Liver (tissue), 9 donors: Measurements from ENCODE around the gene TUBGCP2. TPM values are rescaled to one million over a fixed set of nuclear protein-coding genes. Genes with fewer than 3 reads are reported as not detected.

ENCODE experiments used
- DNase-seq: peaks from one replicate; pipeline ENCODE4 v3.0.0-alpha.2; 2017; ENCODE audit warnings: low spot score
- H3K27ac ChIP-seq, 2 donors: one replicate each; pipeline ENCODE4 v1.7.0; 2013; ENCODE audit warnings: inconsistent platforms in 2 of 2, low read length in 2 of 2, control low read depth in 1 of 2, low read depth in 1 of 2, mild to moderate bottlenecking in 1 of 2
- H3K27me3 ChIP-seq, 4 donors: one replicate each; pipeline versions ENCODE4 v1.6.1 to v1.7.0; 2013; ENCODE audit warnings: low read length in 3 of 4, inconsistent platforms in 1 of 4, mild to moderate bottlenecking in 1 of 4, moderate library complexity in 1 of 4; ENCODE audit not compliant: control insufficient read depth in 4 of 4, insufficient read depth in 4 of 4
- H3K36me3 ChIP-seq, 4 donors: one replicate each; pipeline versions ENCODE4 v1.6.1 to v1.7.0; 2013; ENCODE audit warnings: low read length in 3 of 4, mild to moderate bottlenecking in 3 of 4, low read depth in 1 of 4, moderate library complexity in 1 of 4; ENCODE audit not compliant: control insufficient read depth in 4 of 4, insufficient read depth in 3 of 4
- H3K4me1 ChIP-seq, 4 donors: one replicate each; pipeline versions ENCODE4 v1.6.1 to v1.7.0; 2013; ENCODE audit warnings: low read length in 3 of 4, mild to moderate bottlenecking in 3 of 4, moderate library complexity in 1 of 4; ENCODE audit not compliant: control insufficient read depth in 4 of 4, insufficient read depth in 4 of 4
- H3K4me3 ChIP-seq, 3 donors: one replicate each; pipeline versions ENCODE4 v1.6.1 to v1.7.0; 2013; ENCODE audit warnings: low read length in 3 of 3, control low read depth in 1 of 3, low read depth in 1 of 3, mild to moderate bottlenecking in 1 of 3
- H3K9ac ChIP-seq, 2 donors: one replicate each; pipeline ENCODE4 v1.7.0; 2013; ENCODE audit warnings: low read length in 2 of 2, mild to moderate bottlenecking in 2 of 2, moderate library complexity in 2 of 2, control low read depth in 1 of 2, low read depth in 1 of 2
- H3K9me3 ChIP-seq, 4 donors: one replicate each; pipeline versions ENCODE4 v1.6.1 to v1.7.0; 2013; ENCODE audit warnings: low read length in 3 of 4; ENCODE audit not compliant: control insufficient read depth in 4 of 4
- CTCF ChIP-seq: fragments of 150-350 bp; IDR thresholded peaks from 2 replicates; pipeline ENCODE4 v1.5.1; 2017; ENCODE audit warnings: improper control_type of control experiment, low read depth, low read length; ENCODE audit not compliant: missing input control
- FOXA1 ChIP-seq: IDR thresholded peaks from 2 replicates; pipeline ENCODE4 v1.6.1; 2016; ENCODE audit warnings: antibody characterized with exemption
- FOXA2 ChIP-seq: IDR thresholded peaks from 2 replicates; pipeline ENCODE4 v1.6.1; 2016; ENCODE audit warnings: antibody characterized with exemption
- GABPA ChIP-seq, 2 donors: IDR thresholded peaks in 1 of 2; conservative IDR thresholded peaks in 1 of 2; 2 replicates each; pipeline ENCODE4 v1.6.1; 2016; ENCODE audit warnings: antibody characterized with exemption in 2 of 2, mild to moderate bottlenecking in 1 of 2, moderate library complexity in 1 of 2
- HNF4A ChIP-seq, 2 donors: conservative IDR thresholded peaks; 2 replicates each; pipeline ENCODE4 v1.6.1; 2016; ENCODE audit warnings: antibody characterized with exemption in 2 of 2, mild to moderate bottlenecking in 2 of 2
- HNF4G ChIP-seq: IDR thresholded peaks from 2 replicates; pipeline ENCODE4 v1.6.1; 2016; ENCODE audit warnings: antibody characterized with exemption
- JUND ChIP-seq, 2 donors: IDR thresholded peaks; 2 replicates each; pipeline ENCODE4 v1.6.1; 2016; ENCODE audit warnings: antibody characterized with exemption in 2 of 2
- MAX ChIP-seq: IDR thresholded peaks from 2 replicates; pipeline ENCODE4 v1.6.1; 2016; ENCODE audit warnings: antibody characterized with exemption
- NR2F2 ChIP-seq: IDR thresholded peaks from 2 replicates; pipeline ENCODE4 v1.6.1; 2016; ENCODE audit warnings: antibody characterized with exemption
- RAD21 ChIP-seq, 2 donors: IDR thresholded peaks; 2 replicates each; pipeline ENCODE4 v1.6.1; 2016; ENCODE audit warnings: antibody characterized with exemption in 2 of 2, mild to moderate bottlenecking in 2 of 2
- RXRA ChIP-seq, 2 donors: IDR thresholded peaks; 2 replicates each; pipeline ENCODE4 v1.6.1; 2017 to 2018; ENCODE audit warnings: antibody characterized with exemption in 2 of 2, mild to moderate bottlenecking in 1 of 2
- SP1 ChIP-seq: IDR thresholded peaks from 2 replicates; pipeline ENCODE4 v1.6.1; 2018; ENCODE audit warnings: antibody characterized with exemption, mild to moderate bottlenecking
- TAF1 ChIP-seq: conservative IDR thresholded peaks from 2 replicates; pipeline ENCODE4 v1.6.1; 2016; ENCODE audit warnings: antibody characterized with exemption, mild to moderate bottlenecking
- WGBS: extraction: QIAGEN DNeasy Blood & Tissue Kit; methylation state at CpG from one replicate; pipeline ENCODE4 v1.1.7; 2013; 5-methylcytosine and 5-hydroxymethylcytosine counted together
- polyA plus RNA-seq, 2 donors: library from polyadenylated mRNA; stranded (reverse) in 1 of 2; unstranded in 1 of 2; fragments of 200-250 nt in 1 of 2; fragments of >200 nt in 1 of 2; fragmentation: Nextera tagmentation in 1 of 2; extraction: Ambion mirVana in 1 of 2; gene quantifications; one replicate each; pipeline versions ENCODE4 v1.2.1 to v1.2.3, GENCODE V29; 2013 to 2015
- total RNA-seq, 2 donors: library from RNA; depleted of rRNA; stranded (reverse); fragments of >200 nt; gene quantifications; one replicate each; pipeline ENCODE4 v1.2.3, GENCODE V29; 2014
- TF ChIP-seq, protein P1 (sequence below): IDR thresholded peaks from 2 replicates; pipeline ENCODE4 v1.6.1; 2016; ENCODE audit warnings: antibody characterized with exemption
- TF ChIP-seq, protein P2 (sequence below): IDR thresholded peaks from 2 replicates; pipeline ENCODE4 v1.6.1; 2016; ENCODE audit warnings: antibody characterized with exemption, mild to moderate bottlenecking
- TF ChIP-seq, protein P3 (sequence below): IDR thresholded peaks from 2 replicates; pipeline ENCODE4 v1.6.1; 2016; ENCODE audit warnings: antibody characterized with exemption
- donor health status: healthy.
- donor health status: healthy.
- donor health status: healthy.
- donor health status: healthy.
- donor health status: healthy.

The TUBGCP2 gene
- total and polyA plus RNA-seq, 4 donors: 18.8 to 32.4 (median 27.6) TPM

- Histone ChIP-seq H3K27me3 (no peaks in the 10 kb centered on the region), H3K9me3 (no peaks in the 10 kb centered on the region), H3K36me3 (peaks cover 27 to 68% (median 43%) of the 10 kb centered on the region in 4 donors), H3K4me1 (peaks cover 0 to 3% (median under 1%) of the 10 kb centered on the region in 4 donors), H3K9ac (no peak overlapping the region), H3K4me3 (no peak overlapping the region), H3K27ac (no peak overlapping the region)
- 97% methylated on average over 14 of the region's 14 CpGs for WGBS
- TF ChIP-seq GABPA (IDR thresholded peaks at IDR 0.05 in 1 of 2, conservative IDR thresholded peaks at IDR 0.05 in 1 of 2) (no peak), HNF4A (conservative IDR thresholded peaks at IDR 0.05) (no peak), FOXA1 (no peak), SP1 (no peak), RAD21 (IDR thresholded peaks at IDR 0.05) (no peak), FOXA2 (no peak), NR2F2 (no peak), MAX (no peak), CTCF (no peak), HNF4G (no peak), TAF1 (no peak)
- TF ChIP-seq, protein P1, sequence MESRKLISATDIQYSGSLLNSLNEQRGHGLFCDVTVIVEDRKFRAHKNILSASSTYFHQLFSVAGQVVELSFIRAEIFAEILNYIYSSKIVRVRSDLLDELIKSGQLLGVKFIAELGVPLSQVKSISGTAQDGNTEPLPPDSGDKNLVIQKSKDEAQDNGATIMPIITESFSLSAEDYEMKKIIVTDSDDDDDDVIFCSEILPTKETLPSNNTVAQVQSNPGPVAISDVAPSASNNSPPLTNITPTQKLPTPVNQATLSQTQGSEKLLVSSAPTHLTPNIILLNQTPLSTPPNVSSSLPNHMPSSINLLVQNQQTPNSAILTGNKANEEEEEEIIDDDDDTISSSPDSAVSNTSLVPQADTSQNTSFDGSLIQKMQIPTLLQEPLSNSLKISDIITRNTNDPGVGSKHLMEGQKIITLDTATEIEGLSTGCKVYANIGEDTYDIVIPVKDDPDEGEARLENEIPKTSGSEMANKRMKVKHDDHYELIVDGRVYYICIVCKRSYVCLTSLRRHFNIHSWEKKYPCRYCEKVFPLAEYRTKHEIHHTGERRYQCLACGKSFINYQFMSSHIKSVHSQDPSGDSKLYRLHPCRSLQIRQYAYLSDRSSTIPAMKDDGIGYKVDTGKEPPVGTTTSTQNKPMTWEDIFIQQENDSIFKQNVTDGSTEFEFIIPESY: no peak
- TF ChIP-seq, protein P2, sequence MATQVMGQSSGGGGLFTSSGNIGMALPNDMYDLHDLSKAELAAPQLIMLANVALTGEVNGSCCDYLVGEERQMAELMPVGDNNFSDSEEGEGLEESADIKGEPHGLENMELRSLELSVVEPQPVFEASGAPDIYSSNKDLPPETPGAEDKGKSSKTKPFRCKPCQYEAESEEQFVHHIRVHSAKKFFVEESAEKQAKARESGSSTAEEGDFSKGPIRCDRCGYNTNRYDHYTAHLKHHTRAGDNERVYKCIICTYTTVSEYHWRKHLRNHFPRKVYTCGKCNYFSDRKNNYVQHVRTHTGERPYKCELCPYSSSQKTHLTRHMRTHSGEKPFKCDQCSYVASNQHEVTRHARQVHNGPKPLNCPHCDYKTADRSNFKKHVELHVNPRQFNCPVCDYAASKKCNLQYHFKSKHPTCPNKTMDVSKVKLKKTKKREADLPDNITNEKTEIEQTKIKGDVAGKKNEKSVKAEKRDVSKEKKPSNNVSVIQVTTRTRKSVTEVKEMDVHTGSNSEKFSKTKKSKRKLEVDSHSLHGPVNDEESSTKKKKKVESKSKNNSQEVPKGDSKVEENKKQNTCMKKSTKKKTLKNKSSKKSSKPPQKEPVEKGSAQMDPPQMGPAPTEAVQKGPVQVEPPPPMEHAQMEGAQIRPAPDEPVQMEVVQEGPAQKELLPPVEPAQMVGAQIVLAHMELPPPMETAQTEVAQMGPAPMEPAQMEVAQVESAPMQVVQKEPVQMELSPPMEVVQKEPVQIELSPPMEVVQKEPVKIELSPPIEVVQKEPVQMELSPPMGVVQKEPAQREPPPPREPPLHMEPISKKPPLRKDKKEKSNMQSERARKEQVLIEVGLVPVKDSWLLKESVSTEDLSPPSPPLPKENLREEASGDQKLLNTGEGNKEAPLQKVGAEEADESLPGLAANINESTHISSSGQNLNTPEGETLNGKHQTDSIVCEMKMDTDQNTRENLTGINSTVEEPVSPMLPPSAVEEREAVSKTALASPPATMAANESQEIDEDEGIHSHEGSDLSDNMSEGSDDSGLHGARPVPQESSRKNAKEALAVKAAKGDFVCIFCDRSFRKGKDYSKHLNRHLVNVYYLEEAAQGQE: no peak
- TF ChIP-seq, protein P3, sequence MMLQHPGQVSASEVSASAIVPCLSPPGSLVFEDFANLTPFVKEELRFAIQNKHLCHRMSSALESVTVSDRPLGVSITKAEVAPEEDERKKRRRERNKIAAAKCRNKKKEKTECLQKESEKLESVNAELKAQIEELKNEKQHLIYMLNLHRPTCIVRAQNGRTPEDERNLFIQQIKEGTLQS: no peak
- no peak for DNase-seq
Observed at GRCh38 chr10:133299738-133300137, 8.9 kb downstream of the TUBGCP2 start.

GRCh38 chr10:133299224-133299623 is 9.4 kb downstream of the TUBGCP2 start:
- Histone ChIP-seq H3K9me3 (no peaks in the 10 kb centered on the region), H3K27me3 (no peaks in the 10 kb centered on the region), H3K27ac (no peak overlapping the region), H3K9ac (no peak overlapping the region), H3K36me3 (peaks cover 27 to 73% (median 45%) of the 10 kb centered on the region in 4 donors), H3K4me1 (peaks cover 0 to 1% (median 0%) of the 10 kb centered on the region in 4 donors), H3K4me3 (no peak overlapping the region)
- 97% methylated on average over 10 of the region's 10 CpGs for WGBS
- no peak for DNase-seq
- TF ChIP-seq RXRA (IDR thresholded peaks at IDR 0.05) (no peak), FOXA1 (no peak), CTCF (no peak), GABPA (IDR thresholded peaks at IDR 0.05 in 1 of 2, conservative IDR thresholded peaks at IDR 0.05 in 1 of 2) (no peak), MAX (no peak), NR2F2 (no peak), SP1 (no peak), HNF4G (no peak), FOXA2 (no peak), TAF1 (no peak), JUND (IDR thresholded peaks at IDR 0.05) (no peak)
- TF ChIP-seq, protein P3: no peak
